HEK293 (cell line): ENCODE measurements around the gene PPHLN1.

Experiments
- CTCF ChIA-PET: fragments of 350-600 bp; formaldehyde crosslinking; extraction: SDS; loops from one replicate; lab custom pipeline; 2021; ENCODE audit warnings: antibody characterized with exemption; lab: Yijun Ruan, JAX
- POLR2A ChIA-PET: fragments of 300-600 bp; formaldehyde crosslinking; extraction: SDS; loops from one replicate; lab custom pipeline; 2020; ENCODE audit warnings: antibody characterized with exemption, inconsistent platforms; lab: Yijun Ruan, JAX
- H3K27ac ChIP-seq: fragments of 200-500 bp; sonication (Bioruptor generic); 2 replicates; pipeline ENCODE4 v1.5.1; 2014; ENCODE audit warnings: low read depth, low read length, control low read depth, inconsistent platforms; ENCODE audit errors: extremely low read depth
- H3K36me3 ChIP-seq, 2 experiments: fragments of 200-500 bp in 1 of 2; sonication (Bioruptor generic) in 1 of 2; 1 replicate in 1 of 2; 2 replicates in 1 of 2; pipeline ENCODE4 v1.5.1; 2014 to 2017; ENCODE audit warnings: inconsistent platforms in 2 of 2, low read length in 2 of 2; ENCODE audit not compliant: control insufficient read depth in 2 of 2, insufficient read depth in 1 of 2
- H3K4me1 ChIP-seq: fragments of 200-500 bp; sonication (Bioruptor generic); 2 replicates; pipeline ENCODE4 v1.5.1; 2014; ENCODE audit warnings: mild to moderate bottlenecking, low read length, inconsistent platforms; ENCODE audit not compliant: control insufficient read depth, insufficient read depth
- H3K4me3 ChIP-seq: 2 replicates; pipeline ENCODE4 v1.5.1; 2011; ENCODE audit warnings: low read depth, mild to moderate bottlenecking, control low read depth, low read length, moderate library complexity
- H3K9me3 ChIP-seq: fragments of 200-500 bp; sonication (Bioruptor generic); 2 replicates; pipeline ENCODE4 v1.5.1; 2014; ENCODE audit warnings: low read depth, low read length, inconsistent platforms; ENCODE audit not compliant: control insufficient read depth, insufficient read depth
- GFI1B ChIP-seq: fragments of 450-650 bp; formaldehyde crosslinking; IDR thresholded peaks from 2 replicates; pipeline ENCODE4 v1.5.1; 2016; ENCODE audit warnings: missing biosample characterization, missing genetic modification characterization
- GLIS2 ChIP-seq: fragments of 450-650 bp; formaldehyde crosslinking; IDR thresholded peaks from 2 replicates; pipeline ENCODE4 v1.5.1; 2016; ENCODE audit warnings: missing biosample characterization, missing genetic modification characterization
- HOXC10 ChIP-seq: sonication (generic); formaldehyde crosslinking; IDR thresholded peaks from 2 replicates; pipeline ENCODE4 v1.8.1; 2023; ENCODE audit warnings: mild to moderate bottlenecking, missing genetic modification reagents
- SCRT2 ChIP-seq: fragments of 450-650 bp; formaldehyde crosslinking; IDR thresholded peaks from 2 replicates; pipeline ENCODE4 v1.5.1; 2016; ENCODE audit warnings: missing biosample characterization, missing genetic modification characterization
- SP3 ChIP-seq: fragments of 450-650 bp; formaldehyde crosslinking; IDR thresholded peaks from 2 replicates; pipeline ENCODE4 v1.5.1; 2016; ENCODE audit warnings: missing biosample characterization, missing genetic modification characterization
- TRIM28 ChIP-seq: IDR thresholded peaks from 2 replicates; pipeline ENCODE4 v1.6.1; 2011; ENCODE audit warnings: low read length, control low read depth, borderline replicate concordance
- WT1 ChIP-seq: fragments of 450-650 bp; formaldehyde crosslinking; IDR thresholded peaks from 2 replicates; pipeline ENCODE4 v1.5.1; 2016; ENCODE audit warnings: missing biosample characterization, missing genetic modification characterization
- ZBTB20 ChIP-seq: fragments of 450-650 bp; formaldehyde crosslinking; IDR thresholded peaks from 2 replicates; pipeline ENCODE4 v1.5.1; 2016; ENCODE audit warnings: missing biosample characterization, missing genetic modification characterization
- ZBTB7A ChIP-seq: fragments of 450-650 bp; formaldehyde crosslinking; IDR thresholded peaks from 2 replicates; pipeline ENCODE4 v1.5.1; 2016; ENCODE audit warnings: low read depth, missing biosample characterization, missing genetic modification characterization
- ZNF324 ChIP-seq: fragments of 450-650 bp; formaldehyde crosslinking; IDR thresholded peaks from 2 replicates; pipeline ENCODE4 v1.5.1; 2016; ENCODE audit warnings: missing biosample characterization, missing genetic modification characterization
- ZNF335 ChIP-seq: fragments of 450-650 bp; formaldehyde crosslinking; conservative IDR thresholded peaks from 2 replicates; pipeline ENCODE4 v1.5.1; 2016; ENCODE audit warnings: missing biosample characterization, missing genetic modification characterization
- ZNF341 ChIP-seq: fragments of 450-650 bp; formaldehyde crosslinking; IDR thresholded peaks from 2 replicates; pipeline ENCODE4; 2016; ENCODE audit warnings: low read depth, missing biosample characterization, missing genetic modification characterization
- ZNF473 ChIP-seq: fragments of 450-650 bp; formaldehyde crosslinking; IDR thresholded peaks from 2 replicates; pipeline ENCODE4 v1.5.1; 2017; ENCODE audit warnings: missing biosample characterization, missing genetic modification characterization
- ZNF610 ChIP-seq: fragments of 450-650 bp; formaldehyde crosslinking; IDR thresholded peaks from 2 replicates; pipeline ENCODE4 v1.5.1; 2016; ENCODE audit warnings: missing biosample characterization, missing genetic modification characterization, borderline replicate concordance
- ZNF664 ChIP-seq: fragments of 450-650 bp; formaldehyde crosslinking; IDR thresholded peaks from 2 replicates; pipeline ENCODE4 v1.5.1; 2016; ENCODE audit warnings: missing biosample characterization, missing genetic modification characterization
- ZNF747 ChIP-seq: fragments of 450-650 bp; formaldehyde crosslinking; IDR thresholded peaks from 2 replicates; pipeline ENCODE4 v1.5.1; 2016; ENCODE audit warnings: missing biosample characterization, missing genetic modification characterization
- ZNF777 ChIP-seq: fragments of 450-650 bp; formaldehyde crosslinking; IDR thresholded peaks from 2 replicates; pipeline ENCODE4 v1.5.1; 2017; ENCODE audit warnings: missing biosample characterization, missing genetic modification characterization, borderline replicate concordance
- ZNF785 ChIP-seq: fragments of 450-650 bp; formaldehyde crosslinking; IDR thresholded peaks from 2 replicates; pipeline ENCODE4 v1.5.1; 2016; ENCODE audit warnings: missing biosample characterization, missing genetic modification characterization
- ZXDB ChIP-seq: fragments of 450-650 bp; formaldehyde crosslinking; IDR thresholded peaks from 2 replicates; pipeline ENCODE4 v1.5.1; 2016; ENCODE audit warnings: missing biosample characterization, missing genetic modification characterization
- TF ChIP-seq, protein P1 (sequence below): fragments of 450-650 bp; formaldehyde crosslinking; IDR thresholded peaks from 2 replicates; pipeline ENCODE4 v1.5.1; 2016; ENCODE audit warnings: missing biosample characterization, missing genetic modification characterization
- TF ChIP-seq, protein P2 (sequence below): fragments of 450-650 bp; formaldehyde crosslinking; IDR thresholded peaks from 2 replicates; pipeline ENCODE4 v1.5.1; 2016; ENCODE audit warnings: missing biosample characterization, missing genetic modification characterization
- TF ChIP-seq, protein P3 (sequence below): fragments of 450-650 bp; formaldehyde crosslinking; IDR thresholded peaks from 2 replicates; pipeline ENCODE4 v1.5.1; 2017; ENCODE audit warnings: missing biosample characterization, missing genetic modification characterization
- TF ChIP-seq, protein P4 (sequence below): fragments of 450-650 bp; formaldehyde crosslinking; IDR thresholded peaks from 2 replicates; pipeline ENCODE4 v1.5.1; 2016; ENCODE audit warnings: missing biosample characterization, missing genetic modification characterization
- TF ChIP-seq, protein P5 (sequence below): fragments of 450-650 bp; formaldehyde crosslinking; IDR thresholded peaks from 2 replicates; pipeline ENCODE4 v1.5.1; 2016; ENCODE audit warnings: missing biosample characterization, missing genetic modification characterization
- TF ChIP-seq, protein P6 (sequence below): fragments of 450-650 bp; formaldehyde crosslinking; IDR thresholded peaks from 2 replicates; pipeline ENCODE4 v1.5.1; 2016; ENCODE audit warnings: missing biosample characterization, missing genetic modification characterization, low read depth

The PPHLN1 gene

DNA sequence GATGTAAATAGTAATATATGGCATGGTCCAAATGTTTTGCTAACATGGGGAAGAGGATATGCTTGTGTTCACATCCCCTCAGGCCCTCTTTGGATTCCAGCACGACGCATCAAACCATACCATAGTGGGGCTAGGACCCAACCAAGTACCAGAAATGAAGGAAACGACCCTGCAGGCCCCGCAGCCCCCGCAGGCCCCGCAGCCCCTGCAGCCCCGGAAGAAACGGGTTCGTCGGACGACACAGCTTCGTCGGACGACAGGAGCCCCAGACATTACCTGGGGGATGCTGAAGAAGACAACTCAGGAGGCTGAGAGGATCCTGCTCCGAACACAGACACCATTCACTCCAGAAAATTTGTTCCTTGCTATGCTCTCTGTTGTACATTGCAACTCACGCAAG lies 119.9 kb downstream of the PPHLN1 start (continued):
- TF ChIP-seq ZNF747 (tag by site-specific recombination) = no peak
- TF ChIP-seq ZNF473 = no peak
- TF ChIP-seq SCRT2 (tag by site-specific recombination) = no peak
- TF ChIP-seq GLIS2 = no peak
- TF ChIP-seq ZNF664 (tag by site-specific recombination) = no peak
- TF ChIP-seq, protein P1, sequence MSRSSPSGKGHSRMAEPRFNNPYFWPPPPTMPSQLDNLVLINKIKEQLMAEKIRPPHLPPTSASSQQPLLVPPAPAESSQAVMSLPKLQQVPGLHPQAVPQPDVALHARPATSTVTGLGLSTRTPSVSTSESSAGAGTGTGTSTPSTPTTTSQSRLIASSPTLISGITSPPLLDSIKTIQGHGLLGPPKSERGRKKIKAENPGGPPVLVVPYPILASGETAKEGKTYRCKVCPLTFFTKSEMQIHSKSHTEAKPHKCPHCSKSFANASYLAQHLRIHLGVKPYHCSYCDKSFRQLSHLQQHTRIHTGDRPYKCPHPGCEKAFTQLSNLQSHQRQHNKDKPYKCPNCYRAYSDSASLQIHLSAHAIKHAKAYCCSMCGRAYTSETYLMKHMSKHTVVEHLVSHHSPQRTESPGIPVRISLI = no peak
- no peak for TF ChIP-seq ZXDB (tag by site-specific recombination)
- no peak for TF ChIP-seq ZNF610 (tag by site-specific recombination)
- TF ChIP-seq, protein P2, sequence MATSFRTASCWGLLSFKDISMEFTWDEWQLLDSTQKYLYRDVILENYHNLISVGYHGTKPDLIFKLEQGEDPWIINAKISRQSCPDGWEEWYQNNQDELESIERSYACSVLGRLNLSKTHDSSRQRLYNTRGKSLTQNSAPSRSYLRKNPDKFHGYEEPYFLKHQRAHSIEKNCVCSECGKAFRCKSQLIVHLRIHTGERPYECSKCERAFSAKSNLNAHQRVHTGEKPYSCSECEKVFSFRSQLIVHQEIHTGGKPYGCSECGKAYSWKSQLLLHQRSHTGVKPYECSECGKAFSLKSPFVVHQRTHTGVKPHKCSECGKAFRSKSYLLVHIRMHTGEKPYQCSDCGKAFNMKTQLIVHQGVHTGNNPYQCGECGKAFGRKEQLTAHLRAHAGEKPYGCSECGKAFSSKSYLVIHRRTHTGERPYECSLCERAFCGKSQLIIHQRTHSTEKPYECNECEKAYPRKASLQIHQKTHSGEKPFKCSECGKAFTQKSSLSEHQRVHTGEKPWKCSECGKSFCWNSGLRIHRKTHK = no peak

DNA sequence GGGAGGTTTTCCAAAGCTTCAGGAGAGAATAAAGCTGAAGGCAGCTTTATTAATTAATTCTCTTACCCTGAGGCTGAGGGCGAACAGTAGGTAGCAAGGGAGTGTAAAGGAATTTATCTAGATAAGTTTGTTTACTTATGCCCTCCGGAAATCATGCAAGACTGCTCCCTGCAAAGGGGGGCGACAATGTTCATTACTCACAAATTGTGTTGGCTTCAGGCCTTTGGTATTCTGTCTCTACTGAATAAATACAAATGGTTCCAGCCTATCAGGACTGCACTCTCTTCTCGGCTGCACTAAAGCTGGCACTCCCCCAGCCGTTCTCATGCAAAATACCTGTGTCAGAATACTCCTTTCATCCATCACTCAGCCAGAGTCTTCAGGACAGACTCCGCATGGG lies 120.8 kb downstream of the PPHLN1 start:
- no peak overlapping the region; the same call in 1 of the 2 replicates for H3K27ac ChIP-seq
- H3K4me1 ChIP-seq = peaks cover 6% of the 10 kb centered on the region
- POLR2A ChIA-PET = no interaction called here
- H3K4me3 ChIP-seq = no peak overlapping the region
- H3K9me3 ChIP-seq = no peaks in the 10 kb centered on the region
- CTCF ChIA-PET = no interaction called here
- peaks cover 0 to 26% of the 10 kb centered on the region in 2 experiments; a peak in 2 of 3 replicates for H3K36me3 ChIP-seq
- TF ChIP-seq TRIM28 (peak; percentile 48; the same call in 1 of the 2 replicates), ZNF785 (tag by site-specific recombination) (no peak), ZNF335 (tag by site-specific recombination) (no peak), SP3 (tag by site-specific recombination) (no peak), ZNF777 (no peak), GFI1B (tag by site-specific recombination) (no peak), ZBTB20 (tag by site-specific recombination) (no peak), ZNF324 (tag by site-specific recombination) (no peak), WT1 (tag by site-specific recombination) (peak; percentile 93), HOXC10 (CRISPR knock-in tag) (no peak), ZNF341 (tag by site-specific recombination) (no peak), ZBTB7A (no peak)
- TF ChIP-seq, protein P3, sequence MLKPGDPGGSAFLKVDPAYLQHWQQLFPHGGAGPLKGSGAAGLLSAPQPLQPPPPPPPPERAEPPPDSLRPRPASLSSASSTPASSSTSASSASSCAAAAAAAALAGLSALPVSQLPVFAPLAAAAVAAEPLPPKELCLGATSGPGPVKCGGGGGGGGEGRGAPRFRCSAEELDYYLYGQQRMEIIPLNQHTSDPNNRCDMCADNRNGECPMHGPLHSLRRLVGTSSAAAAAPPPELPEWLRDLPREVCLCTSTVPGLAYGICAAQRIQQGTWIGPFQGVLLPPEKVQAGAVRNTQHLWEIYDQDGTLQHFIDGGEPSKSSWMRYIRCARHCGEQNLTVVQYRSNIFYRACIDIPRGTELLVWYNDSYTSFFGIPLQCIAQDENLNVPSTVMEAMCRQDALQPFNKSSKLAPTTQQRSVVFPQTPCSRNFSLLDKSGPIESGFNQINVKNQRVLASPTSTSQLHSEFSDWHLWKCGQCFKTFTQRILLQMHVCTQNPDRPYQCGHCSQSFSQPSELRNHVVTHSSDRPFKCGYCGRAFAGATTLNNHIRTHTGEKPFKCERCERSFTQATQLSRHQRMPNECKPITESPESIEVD (tag by site-specific recombination) = peak; percentile 27; the same call in 1 of the 2 replicates
- TF ChIP-seq, protein P4, sequence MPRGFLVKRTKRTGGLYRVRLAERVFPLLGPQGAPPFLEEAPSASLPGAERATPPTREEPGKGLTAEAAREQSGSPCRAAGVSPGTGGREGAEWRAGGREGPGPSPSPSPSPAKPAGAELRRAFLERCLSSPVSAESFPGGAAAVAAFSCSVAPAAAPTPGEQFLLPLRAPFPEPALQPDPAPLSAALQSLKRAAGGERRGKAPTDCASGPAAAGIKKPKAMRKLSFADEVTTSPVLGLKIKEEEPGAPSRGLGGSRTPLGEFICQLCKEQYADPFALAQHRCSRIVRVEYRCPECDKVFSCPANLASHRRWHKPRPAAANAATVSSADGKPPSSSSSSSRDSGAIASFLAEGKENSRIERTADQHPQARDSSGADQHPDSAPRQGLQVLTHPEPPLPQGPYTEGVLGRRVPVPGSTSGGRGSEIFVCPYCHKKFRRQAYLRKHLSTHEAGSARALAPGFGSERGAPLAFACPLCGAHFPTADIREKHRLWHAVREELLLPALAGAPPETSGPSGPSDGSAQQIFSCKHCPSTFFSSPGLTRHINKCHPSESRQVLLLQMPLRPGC (tag by site-specific recombination) = peak; percentile 47; the same call in 1 of the 2 replicates
- TF ChIP-seq, protein P5, sequence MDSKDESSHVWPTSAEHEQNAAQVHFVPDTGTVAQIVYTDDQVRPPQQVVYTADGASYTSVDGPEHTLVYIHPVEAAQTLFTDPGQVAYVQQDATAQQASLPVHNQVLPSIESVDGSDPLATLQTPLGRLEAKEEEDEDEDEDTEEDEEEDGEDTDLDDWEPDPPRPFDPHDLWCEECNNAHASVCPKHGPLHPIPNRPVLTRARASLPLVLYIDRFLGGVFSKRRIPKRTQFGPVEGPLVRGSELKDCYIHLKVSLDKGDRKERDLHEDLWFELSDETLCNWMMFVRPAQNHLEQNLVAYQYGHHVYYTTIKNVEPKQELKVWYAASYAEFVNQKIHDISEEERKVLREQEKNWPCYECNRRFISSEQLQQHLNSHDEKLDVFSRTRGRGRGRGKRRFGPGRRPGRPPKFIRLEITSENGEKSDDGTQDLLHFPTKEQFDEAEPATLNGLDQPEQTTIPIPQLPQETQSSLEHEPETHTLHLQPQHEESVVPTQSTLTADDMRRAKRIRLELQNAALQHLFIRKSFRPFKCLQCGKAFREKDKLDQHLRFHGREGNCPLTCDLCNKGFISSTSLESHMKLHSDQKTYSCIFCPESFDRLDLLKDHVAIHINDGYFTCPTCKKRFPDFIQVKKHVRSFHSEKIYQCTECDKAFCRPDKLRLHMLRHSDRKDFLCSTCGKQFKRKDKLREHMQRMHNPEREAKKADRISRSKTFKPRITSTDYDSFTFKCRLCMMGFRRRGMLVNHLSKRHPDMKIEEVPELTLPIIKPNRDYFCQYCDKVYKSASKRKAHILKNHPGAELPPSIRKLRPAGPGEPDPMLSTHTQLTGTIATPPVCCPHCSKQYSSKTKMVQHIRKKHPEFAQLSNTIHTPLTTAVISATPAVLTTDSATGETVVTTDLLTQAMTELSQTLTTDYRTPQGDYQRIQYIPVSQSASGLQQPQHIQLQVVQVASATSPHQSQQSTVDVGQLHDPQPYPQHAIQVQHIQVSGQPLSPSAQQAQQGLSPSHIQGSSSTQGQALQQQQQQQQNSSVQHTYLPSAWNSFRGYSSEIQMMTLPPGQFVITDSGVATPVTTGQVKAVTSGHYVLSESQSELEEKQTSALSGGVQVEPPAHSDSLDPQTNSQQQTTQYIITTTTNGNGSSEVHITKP (tag by site-specific recombination) = no peak
- TF ChIP-seq, protein P6, sequence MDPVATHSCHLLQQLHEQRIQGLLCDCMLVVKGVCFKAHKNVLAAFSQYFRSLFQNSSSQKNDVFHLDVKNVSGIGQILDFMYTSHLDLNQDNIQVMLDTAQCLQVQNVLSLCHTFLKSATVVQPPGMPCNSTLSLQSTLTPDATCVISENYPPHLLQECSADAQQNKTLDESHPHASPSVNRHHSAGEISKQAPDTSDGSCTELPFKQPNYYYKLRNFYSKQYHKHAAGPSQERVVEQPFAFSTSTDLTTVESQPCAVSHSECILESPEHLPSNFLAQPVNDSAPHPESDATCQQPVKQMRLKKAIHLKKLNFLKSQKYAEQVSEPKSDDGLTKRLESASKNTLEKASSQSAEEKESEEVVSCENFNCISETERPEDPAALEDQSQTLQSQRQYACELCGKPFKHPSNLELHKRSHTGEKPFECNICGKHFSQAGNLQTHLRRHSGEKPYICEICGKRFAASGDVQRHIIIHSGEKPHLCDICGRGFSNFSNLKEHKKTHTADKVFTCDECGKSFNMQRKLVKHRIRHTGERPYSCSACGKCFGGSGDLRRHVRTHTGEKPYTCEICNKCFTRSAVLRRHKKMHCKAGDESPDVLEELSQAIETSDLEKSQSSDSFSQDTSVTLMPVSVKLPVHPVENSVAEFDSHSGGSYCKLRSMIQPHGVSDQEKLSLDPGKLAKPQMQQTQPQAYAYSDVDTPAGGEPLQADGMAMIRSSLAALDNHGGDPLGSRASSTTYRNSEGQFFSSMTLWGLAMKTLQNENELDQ (tag by site-specific recombination) = no peak
